A549 (cell line): ENCODE data around the gene IQGAP2. TPM values are rescaled to one million over a fixed set of nuclear protein-coding genes. Genes with fewer than 3 reads are reported as not detected.

Experiments
- ATAC-seq, 2 experiments: fragments of 200-7000 bp in 1 of 2; fragments of >200 bp in 1 of 2; cut with Nextera tagmentation in 1 of 2; cut with Tn5 transposase in 1 of 2; 3 replicates each; pipeline versions ENCODE4 v1.8.0 to v1.9.1; 2018 to 2020; ENCODE audit warnings: mild to moderate bottlenecking in 1 of 2, moderate library complexity in 1 of 2
- CTCF ChIA-PET: fragments of 300-600 bp; sonication (Branson Sonifier 250); formaldehyde crosslinking; extraction: SDS; loops from one replicate; lab custom pipeline; 2021; ENCODE audit warnings: antibody characterized with exemption, inconsistent platforms; lab: Yijun Ruan, JAX
- POLR2A ChIA-PET: fragments of 350-600 bp; formaldehyde crosslinking; extraction: SDS; loops from one replicate; lab custom pipeline; 2021; ENCODE audit warnings: antibody characterized with exemption, inconsistent platforms; lab: Yijun Ruan, JAX
- DNase-seq, 2 experiments: peaks; one replicate each; pipeline versions ENCODE4 v3.0.0 to v3.0.0-alpha.2; 2011 to 2016; ENCODE audit warnings: low read depth in 1 of 2, low spot score in 1 of 2
- FAIRE-seq: peaks from 2 replicates; lab custom pipeline; 2011; peaks lifted over from hg19 to GRCh38; lab: Jason Lieb, UNC
- H3K27ac ChIP-seq, 2 experiments: fragments of >200 bp; sonication (Bioruptor Twin); formaldehyde crosslinking; 3 replicates each; pipeline ENCODE4 v1.5.1; 2016 to 2017
- H3K4me1 ChIP-seq: fragments of >200 bp; sonication (Bioruptor Twin); formaldehyde crosslinking; 3 replicates; pipeline ENCODE4 v1.6.1; 2016
- H3K4me2 ChIP-seq: fragments of >200 bp; sonication (Bioruptor Twin); formaldehyde crosslinking; 3 replicates; pipeline ENCODE4 v1.6.1; 2016
- H3K4me3 ChIP-seq: fragments of >200 bp; sonication (Bioruptor Twin); formaldehyde crosslinking; 3 replicates; pipeline ENCODE4 v1.5.1; 2016
- H3K9me3 ChIP-seq: fragments of >200 bp; sonication (Bioruptor Twin); formaldehyde crosslinking; 3 replicates; pipeline ENCODE4 v1.6.1; 2016
- ATOH8 ChIP-seq: fragments of 250-450 bp; sonication (Bioruptor Pico); IDR thresholded peaks from 2 replicates; pipeline ENCODE4 v1.5.0; 2020; ENCODE audit warnings: low read depth, mild to moderate bottlenecking, moderate library complexity
- CHD4 ChIP-seq: fragments of 200-600 bp; sonication (generic); IDR thresholded peaks from 2 replicates; pipeline ENCODE4 v1.6.1; 2016; ENCODE audit warnings: antibody characterized with exemption, mild to moderate bottlenecking, borderline replicate concordance
- ELK1 ChIP-seq: fragments of 150-350 bp; IDR thresholded peaks from 2 replicates; pipeline ENCODE4 v1.6.1; 2014; ENCODE audit warnings: low read depth, mild to moderate bottlenecking, low read length
- ESRRA ChIP-seq: fragments of 150-350 bp; IDR thresholded peaks from 2 replicates; pipeline ENCODE4 v1.6.1; 2014; ENCODE audit warnings: mild to moderate bottlenecking, low read length, borderline replicate concordance
- HDAC2 ChIP-seq: fragments of 200-600 bp; sonication (generic); IDR thresholded peaks from 2 replicates; pipeline ENCODE4 v1.6.1; 2016
- JUN ChIP-seq, 2 experiments: fragments of >200 bp; sonication (Bioruptor Twin); formaldehyde crosslinking; IDR thresholded peaks; 2 replicates in 1 of 2; 3 replicates in 1 of 2; pipeline ENCODE4 v1.6.1; 2016 to 2017
- KDM5A ChIP-seq: fragments of 200-600 bp; sonication (generic); IDR thresholded peaks from 2 replicates; pipeline ENCODE4 v1.6.1; 2016; ENCODE audit warnings: antibody characterized with exemption, mild to moderate bottlenecking
- MAZ ChIP-seq: fragments of 150-350 bp; IDR thresholded peaks from 2 replicates; pipeline ENCODE4 v1.6.1; 2014; ENCODE audit warnings: antibody characterized with exemption, low read depth, low read length, borderline replicate concordance
- MYC ChIP-seq: IDR thresholded peaks from 2 replicates; pipeline ENCODE4 v1.6.1; 2012; ENCODE audit warnings: mild to moderate bottlenecking, inconsistent platforms, low read length, improper control_type of control experiment, borderline replicate concordance
- PHF8 ChIP-seq: fragments of 200-600 bp; sonication (generic); IDR thresholded peaks from 2 replicates; pipeline ENCODE4 v1.6.1; 2016; ENCODE audit warnings: low read depth, mild to moderate bottlenecking, antibody characterized with exemption, moderate library complexity, borderline replicate concordance
- POLR2A ChIP-seq: IDR thresholded peaks from 2 replicates; pipeline ENCODE4 v1.6.1; 2012; ENCODE audit warnings: mild to moderate bottlenecking, low read length
- POLR2AphosphoS2 ChIP-seq: conservative IDR thresholded peaks from 2 replicates; pipeline ENCODE4 v1.6.1; 2012; ENCODE audit warnings: low read length, improper control_type of control experiment, inconsistent platforms
- RAD21 ChIP-seq, 2 experiments: fragments of >200 bp in 1 of 2; sonication (Bioruptor Twin) in 1 of 2; formaldehyde crosslinking in 1 of 2; IDR thresholded peaks in 1 of 2; conservative IDR thresholded peaks in 1 of 2; 2 replicates in 1 of 2; 3 replicates in 1 of 2; pipeline ENCODE4 v1.6.1; 2012 to 2018; ENCODE audit warnings: inconsistent platforms in 1 of 2
- RARB ChIP-seq: fragments of 250-450 bp; sonication (Bioruptor Pico); IDR thresholded peaks from 2 replicates; pipeline ENCODE4 v1.8.0; 2021; ENCODE audit warnings: mild to moderate bottlenecking, moderate library complexity
- RCOR1 ChIP-seq: fragments of 150-350 bp; IDR thresholded peaks from 2 replicates; pipeline ENCODE4 v1.6.1; 2014; ENCODE audit warnings: antibody characterized with exemption, low read length, low read depth
- SMC3 ChIP-seq: fragments of >200 bp; sonication (Bioruptor Twin); formaldehyde crosslinking; IDR thresholded peaks from 3 replicates; pipeline ENCODE4 v1.6.1; 2018; ENCODE audit warnings: inconsistent platforms
- TP53 ChIP-seq: fragments of 250-450 bp; sonication (Bioruptor Pico); IDR thresholded peaks from 2 replicates; pipeline ENCODE4 v1.5.0; 2021; ENCODE audit warnings: mild to moderate bottlenecking, moderate library complexity
- USF2 ChIP-seq: fragments of 450-650 bp; IDR thresholded peaks from 2 replicates; pipeline ENCODE4 v1.6.1; 2014; ENCODE audit warnings: antibody characterized with exemption
- ZFP36 ChIP-seq: fragments of 450-650 bp; IDR thresholded peaks from 2 replicates; pipeline ENCODE4 v1.6.1; 2014; ENCODE audit warnings: borderline replicate concordance; ENCODE audit not compliant: partially characterized antibody
- WGBS: methylation state at CpG from one replicate; pipeline ENCODE4 v1.1.6; 2017; ENCODE audit errors: missing lambda C conversion rate; 5-methylcytosine and 5-hydroxymethylcytosine counted together
- polyA plus RNA-seq, 4 experiments: library from polyadenylated mRNA; depleted of rRNA in 3 of 4; stranded (reverse); fragments of >200 nt; fragmentation: RNase III in 1 of 4; extraction: RNeasy Plus Mini Kit Qiagen cat#74134 plus additional on column Dnase treatment in 1 of 4; gene quantifications; 2 replicates in 3 of 4; 3 replicates in 1 of 4; pipeline ENCODE4 v1.2.3, GENCODE V29; 2011 to 2017
- TF ChIP-seq, protein P1 (sequence below): IDR thresholded peaks from 2 replicates; pipeline ENCODE4 v1.6.1; 2012
- TF ChIP-seq, protein P2 (sequence below): IDR thresholded peaks from 2 replicates; pipeline ENCODE4 v1.6.1; 2012; ENCODE audit warnings: low read depth, borderline replicate concordance

The IQGAP2 gene
- polyA plus RNA-seq, 2 of the 4 experiments (the other 2 are of a cell fraction) = 5.3 to 10.1 TPM

DNA sequence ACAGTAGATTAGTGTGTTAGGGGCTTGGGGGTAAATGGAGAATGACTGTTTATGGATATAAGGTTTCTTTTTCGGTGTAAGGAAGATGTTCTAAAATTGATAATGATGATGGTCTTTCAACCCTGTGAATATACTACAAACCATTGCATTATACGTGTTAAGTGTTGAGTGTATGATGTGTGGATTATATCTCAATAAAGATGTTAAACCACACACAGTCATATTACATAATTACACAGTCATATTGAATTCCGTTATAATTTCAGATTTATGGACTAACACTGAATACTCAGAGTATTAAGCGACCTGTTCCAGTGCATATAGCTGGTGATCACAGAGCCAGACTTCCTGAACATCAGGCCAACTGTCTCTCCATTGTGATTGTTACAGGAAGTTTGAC is 152.0 kb downstream of the IQGAP2 start:
- POLR2A ChIA-PET = no interaction called here
- Histone ChIP-seq H3K4me2 (no peak overlapping the region), H3K9me3 (no peaks in the 10 kb centered on the region), H3K4me1 (no peaks in the 10 kb centered on the region)
- no peak for DNase-seq
- no peak for TF ChIP-seq SMC3
- no peak for TF ChIP-seq POLR2A
- TF ChIP-seq, protein P1, sequence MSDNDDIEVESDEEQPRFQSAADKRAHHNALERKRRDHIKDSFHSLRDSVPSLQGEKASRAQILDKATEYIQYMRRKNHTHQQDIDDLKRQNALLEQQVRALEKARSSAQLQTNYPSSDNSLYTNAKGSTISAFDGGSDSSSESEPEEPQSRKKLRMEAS = no peak
- no peak for TF ChIP-seq ESRRA
- TF ChIP-seq POLR2AphosphoS2 = no peak
- no peak for TF ChIP-seq USF2
- TF ChIP-seq ELK1 = no peak
- no peak for TF ChIP-seq MYC
- no peak for TF ChIP-seq PHF8
- no peak for TF ChIP-seq MAZ
- TF ChIP-seq, all 56 proteins: peak for 0
- 58% methylated on average over 4 of the region's 4 CpGs for WGBS
- CTCF ChIA-PET = interaction anchor here (1.3 to 2.9 kb wide), 3 partner anchors 17 to 151 kb away, joined by 3 to 8 read pairs (median 6); no protein-coding TSS in a partner anchor
- ATAC-seq (no peak), FAIRE-seq (no peak)
- H3K27ac ChIP-seq = no peak overlapping the region
- no peak overlapping the region for H3K4me3 ChIP-seq

GRCh38 chr5:76555717-76556116 is 152.6 kb downstream of the IQGAP2 start:
- H3K4me3 ChIP-seq = no peak overlapping the region
- H3K4me1 ChIP-seq = no peaks in the 10 kb centered on the region
- 46% methylated on average over 2 of the region's 2 CpGs for WGBS
- FAIRE-seq = no peak
- no peak for DNase-seq
- H3K9me3 ChIP-seq = no peaks in the 10 kb centered on the region
- no peak for ATAC-seq
- POLR2A ChIA-PET = no interaction called here
- H3K27ac ChIP-seq = no peak overlapping the region
- CTCF ChIA-PET = interaction anchor here (1.3 to 2.9 kb wide), 3 partner anchors 16 to 152 kb away, joined by 3 to 8 read pairs (median 6); no protein-coding TSS in a partner anchor
- H3K4me2 ChIP-seq = no peak overlapping the region
- no peak for TF ChIP-seq KDM5A
- TF ChIP-seq RAD21 (conservative IDR thresholded peaks at IDR 0.05 in 1 of 2, IDR thresholded peaks at IDR 0.05 in 1 of 2) = no peak
- no peak for TF ChIP-seq ATOH8
- TF ChIP-seq, protein P2, sequence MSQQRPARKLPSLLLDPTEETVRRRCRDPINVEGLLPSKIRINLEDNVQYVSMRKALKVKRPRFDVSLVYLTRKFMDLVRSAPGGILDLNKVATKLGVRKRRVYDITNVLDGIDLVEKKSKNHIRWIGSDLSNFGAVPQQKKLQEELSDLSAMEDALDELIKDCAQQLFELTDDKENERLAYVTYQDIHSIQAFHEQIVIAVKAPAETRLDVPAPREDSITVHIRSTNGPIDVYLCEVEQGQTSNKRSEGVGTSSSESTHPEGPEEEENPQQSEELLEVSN = no peak
- TF ChIP-seq RCOR1 = no peak
- TF ChIP-seq ZFP36 = no peak
- no peak for TF ChIP-seq JUN (IDR thresholded peaks at IDR 0.05)
- no peak for TF ChIP-seq TP53
- TF ChIP-seq RARB = no peak
- no peak for TF ChIP-seq HDAC2
- no peak for TF ChIP-seq CHD4
- TF ChIP-seq, all 56 proteins: peak for 0
